Transverse colon (tissue), 4 donors: Measurements from ENCODE around the gene HSP90AA1.

Experiments
- CTCF ChIP-seq, 5 experiments: fragments of 200-600 bp in 3 of 5; fragments of 450-650 bp in 2 of 5; sonication (generic) in 3 of 5; IDR thresholded peaks; 1 replicate in 2 of 5; 2 replicates in 3 of 5; pipeline ENCODE4 v1.5.1; 2016 to 2017; ENCODE audit warnings: antibody characterized with exemption in 5 of 5, inconsistent platforms in 3 of 5, mild to moderate bottlenecking in 2 of 5, moderate library complexity in 1 of 5
- EP300 ChIP-seq: sonication (generic); formaldehyde crosslinking; IDR thresholded peaks from one replicate; pipeline ENCODE4 v1.6.1; 2017; ENCODE audit warnings: antibody characterized with exemption, low read depth
- POLR2A ChIP-seq: fragments of 450-650 bp; IDR thresholded peaks from one replicate; pipeline ENCODE4 v1.6.1; 2016; ENCODE audit warnings: antibody characterized with exemption, mild to moderate bottlenecking, moderate library complexity
- POLR2AphosphoS5 ChIP-seq, 3 donors: sonication (generic); formaldehyde crosslinking; IDR thresholded peaks; one replicate each; pipeline ENCODE4 v1.6.1; 2016; ENCODE audit warnings: antibody characterized with exemption in 3 of 3

- TF ChIP-seq CTCF (IDR thresholded peaks at IDR 0.05) (no peak), POLR2A (no peak), POLR2AphosphoS5 (IDR thresholded peaks at IDR 0.05) (no peak), EP300 (no peak)
These were observed 44.9 kb upstream of the HSP90AA1 start for GRCh38 chr14:102131741-102132140.
